ENCODE measurements around the gene INTS2. TPM values are rescaled to one million over a fixed set of nuclear protein-coding genes. Genes with fewer than 3 reads are reported as not detected.
"Not testable (repeated sequence)": the region's sequence is repeated elsewhere in the genome, so short reads cannot be mapped to it uniquely, and the experiment has no call there.

Gene INTS2
- polyA plus RNA-seq, 6 donors from 2014 or later, result 2.4 to 6.1 (median 3.6) TPM; not detected in 1

DNA sequence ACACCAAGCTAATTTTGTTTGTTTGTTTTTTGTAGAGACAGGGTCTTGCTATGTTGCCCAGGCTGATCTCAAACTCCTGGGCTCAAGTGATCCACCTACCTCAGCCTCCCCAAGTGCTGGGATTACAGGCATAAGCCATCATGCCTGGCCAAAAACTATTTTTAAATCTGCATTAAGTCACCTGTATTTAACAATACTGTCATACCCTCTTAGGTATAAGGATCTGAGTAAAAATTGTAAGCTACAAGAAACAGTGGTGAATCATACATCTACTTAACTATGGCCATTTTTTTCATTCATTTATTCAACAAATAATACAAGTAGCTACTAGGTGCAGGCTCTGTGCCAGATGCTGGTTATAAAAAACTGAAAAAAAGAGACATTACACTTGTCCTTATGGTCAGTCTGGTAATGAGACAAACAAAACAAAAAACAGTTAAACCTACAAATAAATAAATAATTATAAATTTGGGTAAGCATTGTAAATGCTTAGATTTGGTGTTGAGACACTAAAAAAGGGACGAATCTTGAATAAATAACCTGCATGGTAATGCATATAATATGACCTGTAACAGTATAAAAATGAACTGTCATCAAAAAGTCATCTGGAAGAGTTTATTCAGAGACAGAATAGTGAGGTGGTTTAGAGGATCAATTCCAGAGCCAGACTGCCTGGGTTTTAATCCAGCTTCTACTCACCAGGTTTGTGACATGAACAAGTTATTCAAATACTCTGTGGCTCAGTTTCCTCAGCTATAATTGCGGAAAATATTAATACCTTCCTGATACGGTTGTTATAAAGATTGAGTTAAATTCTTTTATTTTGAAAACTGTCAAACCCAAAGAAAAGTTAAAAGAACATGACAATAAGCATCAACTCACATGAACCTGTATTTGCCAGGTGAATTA lies 91.3 kb downstream of the INTS2 start:
- Mint-ChIP-seq H3K4me1 (peaks cover 0 to 2% (median 2%) of the 10 kb centered on the region in 3 donors), H3K27ac (peak overlapping the region in 2 of 6 donors; percentile 9 to 41), H3K9me3 (no peaks in the 10 kb centered on the region)

DNA sequence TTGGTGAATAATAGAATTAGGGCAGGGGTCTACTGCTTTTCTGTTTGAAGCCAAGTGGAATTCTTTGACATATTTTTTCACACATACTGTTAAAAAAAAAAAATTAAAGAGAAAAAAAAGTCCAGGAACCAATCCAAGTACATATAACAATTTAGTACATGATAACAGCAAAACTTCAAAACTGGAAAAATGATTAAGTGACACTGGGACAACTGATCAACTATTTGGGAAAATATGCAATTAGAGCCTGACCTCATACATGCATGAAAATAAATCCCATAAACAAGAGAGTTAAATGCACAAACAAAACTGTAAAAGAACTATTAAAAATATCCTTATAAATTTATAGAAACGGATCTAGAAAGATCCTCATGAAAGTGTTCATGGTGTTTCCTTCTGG lies 92.2 kb downstream of the INTS2 start:
- Mint-ChIP-seq H3K4me1 (peaks cover 0 to 2% (median 2%) of the 10 kb centered on the region in 3 donors), H3K36me3 (no peaks in the 10 kb centered on the region), H3K27me3 (no peaks in the 10 kb centered on the region), H3K27ac (no peak overlapping the region), H3K9me3 (no peaks in the 10 kb centered on the region), H3K4me3 (no peak overlapping the region)
- ATAC-seq (ENCODE audit: low read depth in 2 of 2), result no peak
- DNase-seq, result no peak

More for the DNA sequence above, 91.3 kb downstream of the INTS2 start:
- ATAC-seq (ENCODE audit: low read depth in 2 of 2) (no peak), DNase-seq (no peak)
- H3K4me3 Mint-ChIP-seq, result no peak overlapping the region
- H3K27me3 Mint-ChIP-seq, result no peaks in the 10 kb centered on the region
- H3K36me3 Mint-ChIP-seq, result no peaks in the 10 kb centered on the region

DNA sequence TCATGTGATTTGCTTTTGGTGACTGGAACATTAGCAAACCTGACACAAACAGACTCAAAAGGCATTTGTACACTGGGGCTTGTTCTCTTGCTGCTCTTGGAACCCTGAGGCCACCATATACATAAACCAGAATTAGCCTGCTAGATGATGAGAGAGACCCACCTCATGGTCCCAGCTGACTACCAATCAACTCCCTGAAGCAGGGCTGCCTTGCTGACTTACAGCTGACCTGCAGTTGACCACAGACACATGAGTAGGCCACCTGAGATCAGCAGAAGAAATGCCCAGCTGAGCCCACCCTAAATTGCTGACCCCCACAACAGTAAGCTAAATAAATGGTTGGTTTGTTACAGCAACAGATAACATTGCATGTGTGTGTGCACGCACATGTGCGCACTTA lies 93.2 kb downstream of the INTS2 start:
- Mint-ChIP-seq H3K27ac (no peak overlapping the region), H3K9me3 (no peaks in the 10 kb centered on the region), H3K27me3 (no peaks in the 10 kb centered on the region)

DNA sequence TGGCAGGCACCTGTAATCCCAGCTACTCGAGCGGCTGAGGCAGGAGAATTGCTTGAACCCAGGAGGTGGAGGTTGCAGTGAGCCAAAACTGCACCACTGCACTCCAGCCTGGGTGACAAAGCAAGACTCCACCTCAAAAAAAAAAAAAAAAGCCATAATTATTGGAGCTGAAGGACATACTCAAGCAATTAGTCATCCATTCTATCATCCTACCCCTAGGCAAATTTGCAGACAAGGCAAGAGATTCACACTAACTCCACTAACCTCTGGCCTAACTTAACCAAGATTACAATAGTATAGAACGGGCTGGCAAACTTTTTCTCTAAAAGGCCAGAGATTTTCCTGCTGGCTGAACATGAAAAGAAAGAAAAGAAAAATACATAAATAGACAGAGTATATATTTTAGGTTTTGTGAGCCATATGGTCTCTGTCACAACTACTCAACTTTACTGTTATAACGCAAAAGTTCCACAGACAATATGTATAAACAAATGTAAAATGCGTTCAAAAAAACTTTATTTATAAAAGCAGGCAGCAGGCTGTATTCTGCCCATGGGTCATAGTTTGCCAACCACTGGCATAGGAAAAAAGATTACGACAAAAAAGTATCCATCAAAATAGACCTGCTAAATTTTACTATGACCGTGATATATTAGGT lies 94.1 kb downstream of the INTS2 start:
- Mint-ChIP-seq H3K4me1 (peaks cover 0 to 2% (median 2%) of the 10 kb centered on the region in 3 donors), H3K27ac (peak overlapping the region in 1 of 6 donors; percentile 25)
- DNase-seq, result no peak

More for the DNA sequence above, 93.2 kb downstream of the INTS2 start:
- no peaks in the 10 kb centered on the region for H3K36me3 Mint-ChIP-seq
- no peak for ATAC-seq (ENCODE audit: low read depth in 2 of 2)
- no peak for DNase-seq
- H3K4me3 Mint-ChIP-seq, result no peak overlapping the region
- peaks cover 0 to 2% (median 2%) of the 10 kb centered on the region in 3 donors for H3K4me1 Mint-ChIP-seq

DNA sequence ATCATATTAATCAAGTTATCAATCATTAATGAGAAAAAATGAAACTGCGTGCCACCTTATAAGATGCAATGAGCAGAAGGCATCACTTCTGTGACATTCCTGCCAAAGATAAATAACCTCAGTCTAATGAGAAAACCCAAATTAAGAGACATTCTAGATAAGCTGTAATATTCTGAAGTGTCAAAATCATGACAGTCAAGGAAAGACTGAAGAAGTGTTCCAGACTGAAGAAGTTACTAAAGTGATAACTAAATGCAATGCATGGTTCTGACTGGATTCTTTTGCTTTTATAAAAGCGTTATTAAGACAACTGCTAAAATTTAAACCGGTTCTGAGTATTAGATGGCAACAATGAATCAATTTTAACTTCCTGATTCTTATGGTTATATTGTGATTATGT lies 95.3 kb downstream of the INTS2 start:
- Mint-ChIP-seq H3K9me3 (peaks cover 0 to 3% (median 0%) of the 10 kb centered on the region in 7 donors), H3K27me3 (no peaks in the 10 kb centered on the region), H3K27ac (no peak overlapping the region), H3K36me3 (no peaks in the 10 kb centered on the region), H3K4me1 (peaks cover 0 to 2% (median 2%) of the 10 kb centered on the region in 3 donors), H3K4me3 (no peak overlapping the region)
- no peak for DNase-seq
- no peak for ATAC-seq (ENCODE audit: low read depth in 2 of 2)

More for the DNA sequence above, 94.1 kb downstream of the INTS2 start:
- Mint-ChIP-seq H3K36me3 (no peaks in the 10 kb centered on the region), H3K27me3 (no peaks in the 10 kb centered on the region), H3K9me3 (no peaks in the 10 kb centered on the region), H3K4me3 (no peak overlapping the region)
- ATAC-seq (ENCODE audit: low read depth in 2 of 2), result no peak

DNA sequence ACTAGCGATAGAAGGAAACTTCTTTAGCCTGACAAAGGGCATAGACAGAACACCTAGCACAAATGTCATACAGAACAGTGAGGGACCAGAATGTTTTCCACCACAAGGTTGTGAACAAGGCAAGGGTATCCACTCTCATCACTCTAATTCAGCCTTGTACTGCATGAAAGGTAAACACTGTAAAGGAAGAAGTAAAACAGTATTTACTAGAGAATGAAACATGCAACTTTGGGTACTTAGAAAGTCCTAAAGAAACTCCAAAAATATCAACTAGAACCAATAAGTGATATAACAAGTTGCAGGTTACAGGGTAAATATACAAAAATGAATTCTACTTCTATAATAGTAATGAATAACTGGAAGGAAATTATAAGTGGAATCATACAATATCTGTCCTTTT lies 96.7 kb downstream of the INTS2 start:
- Mint-ChIP-seq H3K36me3 (no peaks in the 10 kb centered on the region), H3K27me3 (no peaks in the 10 kb centered on the region), H3K4me1 (peaks cover 0 to 2% (median 0%) of the 10 kb centered on the region in 3 donors), H3K27ac (no peak overlapping the region), H3K9me3 (peaks cover 0 to 5% (median 3%) of the 10 kb centered on the region in 7 donors), H3K4me3 (no peak overlapping the region)
- ATAC-seq (ENCODE audit: low read depth in 2 of 2) (no peak), DNase-seq (no peak)

DNA sequence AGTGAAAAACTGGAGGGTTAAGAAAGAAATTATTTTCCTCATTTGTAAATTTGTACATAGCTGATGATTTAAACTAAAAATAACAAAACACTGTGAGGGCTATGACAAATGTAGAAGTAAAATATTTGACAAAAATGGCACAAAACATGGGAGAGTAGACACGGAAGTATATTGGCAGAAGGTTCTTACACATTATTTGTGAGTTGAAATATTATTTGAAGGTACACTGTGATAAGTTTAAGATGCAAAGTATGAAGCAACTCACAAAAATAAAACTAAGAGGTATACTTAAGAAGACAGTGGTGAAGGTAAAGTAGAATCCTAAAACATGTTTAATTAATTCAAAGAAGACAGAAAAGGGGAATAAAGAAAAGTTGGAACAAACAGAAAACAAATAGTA lies 99.1 kb downstream of the INTS2 start:
- H3K36me3 Mint-ChIP-seq, result no peaks in the 10 kb centered on the region
- H3K27me3 Mint-ChIP-seq, result no peaks in the 10 kb centered on the region
- no peak overlapping the region for H3K4me3 Mint-ChIP-seq
- H3K27ac Mint-ChIP-seq, result no peak overlapping the region
- H3K4me1 Mint-ChIP-seq, result no peaks in the 10 kb centered on the region
- ATAC-seq (ENCODE audit: low read depth in 2 of 2) (no peak), DNase-seq (no peak)
- peaks cover 0 to 5% (median 3%) of the 10 kb centered on the region in 7 donors for H3K9me3 Mint-ChIP-seq

DNA sequence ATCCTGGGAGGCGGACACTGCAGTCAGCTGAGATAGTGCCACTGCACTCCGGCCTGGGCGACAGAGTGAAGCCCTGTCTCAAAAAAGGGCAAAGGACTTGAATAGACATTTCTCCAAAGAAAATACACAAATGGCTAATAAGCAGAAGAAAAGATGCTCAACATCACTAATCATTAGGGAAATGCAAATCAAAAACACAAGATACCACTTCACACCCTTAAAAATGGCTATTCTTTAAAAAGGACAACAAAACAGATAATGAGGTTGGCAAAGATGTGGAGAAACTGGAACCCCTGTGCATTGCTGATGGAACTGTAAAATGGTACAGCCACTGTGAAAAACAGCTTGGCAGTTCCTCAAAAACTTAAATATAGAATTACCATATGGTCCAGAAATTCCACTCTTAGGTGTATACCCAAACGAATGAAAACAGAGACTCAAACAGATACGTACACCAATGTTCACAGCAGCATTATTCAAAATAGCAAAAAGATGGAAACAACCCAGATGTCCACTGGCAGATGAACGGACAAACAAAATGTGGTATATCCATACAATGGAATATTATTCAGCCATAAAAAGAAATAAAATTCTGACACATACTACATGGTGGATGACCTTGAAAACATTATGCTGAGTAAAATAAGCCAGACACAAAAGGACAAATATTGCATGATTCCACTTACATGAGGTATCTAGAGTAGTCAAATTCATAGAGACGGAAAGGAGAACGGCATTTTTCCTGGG lies 100.0 kb downstream of the INTS2 start:
- H3K4me3 Mint-ChIP-seq, result peak overlapping the region in 1 of 8 donors; percentile 15
- ATAC-seq (ENCODE audit: low read depth in 2 of 2), result no peak
- no peaks in the 10 kb centered on the region for H3K4me1 Mint-ChIP-seq
- H3K27ac Mint-ChIP-seq, result no peak overlapping the region
- peaks cover 0 to 5% (median 3%) of the 10 kb centered on the region in 7 donors for H3K9me3 Mint-ChIP-seq
- no peak for DNase-seq
- H3K36me3 Mint-ChIP-seq, result no peaks in the 10 kb centered on the region
- no peaks in the 10 kb centered on the region for H3K27me3 Mint-ChIP-seq

DNA sequence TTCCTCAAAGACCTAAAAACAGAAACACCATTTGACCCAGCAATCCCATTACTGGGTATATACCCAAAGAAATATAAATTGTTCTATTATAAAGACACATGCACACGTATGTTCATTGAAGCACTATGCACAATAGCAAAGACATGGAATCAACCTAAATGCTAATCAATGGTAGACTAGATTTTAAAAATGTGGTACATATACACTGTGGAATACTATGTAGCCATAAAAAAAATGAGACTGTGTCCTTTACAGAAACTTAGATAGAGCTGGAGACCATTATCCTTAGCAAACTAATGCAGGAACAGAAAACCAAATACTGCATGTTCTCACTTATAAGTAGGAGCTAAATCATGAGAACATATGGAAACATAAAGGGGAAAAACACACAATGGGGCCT lies 100.9 kb downstream of the INTS2 start:
- not testable (repeated sequence) for H3K4me1 Mint-ChIP-seq; ATAC-seq (ENCODE audit: low read depth in 2 of 2); H3K9me3 Mint-ChIP-seq; H3K27ac Mint-ChIP-seq; H3K4me3 Mint-ChIP-seq; H3K27me3 Mint-ChIP-seq; DNase-seq; H3K36me3 Mint-ChIP-seq

DNA sequence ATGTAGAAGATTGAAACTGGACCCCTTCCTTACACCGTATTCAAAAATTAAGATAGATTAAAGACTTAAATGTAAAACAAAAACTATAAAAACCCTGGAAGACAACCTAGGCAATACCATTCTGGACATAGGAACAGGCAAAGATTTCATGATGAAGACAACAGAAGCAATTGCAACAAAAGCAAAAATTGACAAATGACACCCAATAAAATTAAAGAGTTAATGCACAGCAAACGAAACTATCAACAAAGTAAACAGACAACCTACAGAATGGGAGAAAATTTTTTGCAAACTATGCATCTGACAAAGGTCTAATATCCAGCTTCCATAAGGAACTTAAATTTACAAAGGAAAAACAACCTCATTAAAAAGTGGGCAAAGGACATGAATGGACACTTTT lies 101.6 kb downstream of the INTS2 start:
- not testable (repeated sequence) for H3K4me1 Mint-ChIP-seq; DNase-seq; ATAC-seq (ENCODE audit: low read depth in 2 of 2); H3K36me3 Mint-ChIP-seq; H3K4me3 Mint-ChIP-seq; H3K27me3 Mint-ChIP-seq
- Mint-ChIP-seq H3K9me3 (peaks cover 2 to 11% (median 3%) of the 10 kb centered on the region in 7 donors), H3K27ac (peak overlapping the region in 1 of 6 donors; percentile 25)

DNA sequence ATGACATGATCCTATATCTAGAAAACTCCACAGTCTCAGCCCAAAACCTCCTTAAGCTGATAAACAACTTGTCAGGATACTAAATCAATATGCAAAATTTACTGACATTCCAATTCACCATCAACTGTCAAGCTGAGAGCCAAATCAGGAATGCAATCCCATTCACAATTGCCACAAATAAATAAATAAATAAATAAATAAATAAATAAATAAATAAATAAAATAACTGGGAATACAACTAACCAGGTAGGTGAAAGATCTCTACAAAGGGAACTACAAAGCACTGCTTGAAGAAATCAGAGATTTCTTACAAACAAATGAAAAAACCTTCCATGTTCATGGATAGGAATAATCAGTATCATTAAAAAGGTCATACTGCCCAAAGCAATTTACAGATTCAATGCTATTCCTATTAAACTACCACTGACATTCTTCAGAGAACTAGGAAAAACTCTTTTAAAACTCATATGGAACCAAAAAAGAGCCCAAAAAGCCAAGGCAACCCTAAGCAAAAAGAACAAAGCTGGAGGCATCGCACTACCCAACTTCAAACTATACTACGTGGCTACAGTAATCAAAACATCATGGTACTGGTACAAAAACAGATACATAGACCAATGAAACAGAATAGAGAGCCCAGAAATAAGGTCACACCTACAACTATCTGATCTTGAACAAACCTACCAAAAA lies 102.2 kb downstream of the INTS2 start:
- no peaks in the 10 kb centered on the region for H3K27me3 Mint-ChIP-seq
- no peak overlapping the region for H3K27ac Mint-ChIP-seq
- H3K4me1 Mint-ChIP-seq, result peaks cover 0 to 2% (median 0%) of the 10 kb centered on the region in 3 donors
- H3K4me3 Mint-ChIP-seq, result no peak overlapping the region
- peaks cover 3 to 15% (median 5%) of the 10 kb centered on the region in 7 donors for H3K9me3 Mint-ChIP-seq
- DNase-seq (no peak), ATAC-seq (ENCODE audit: low read depth in 2 of 2) (no peak)
- no peaks in the 10 kb centered on the region for H3K36me3 Mint-ChIP-seq

DNA sequence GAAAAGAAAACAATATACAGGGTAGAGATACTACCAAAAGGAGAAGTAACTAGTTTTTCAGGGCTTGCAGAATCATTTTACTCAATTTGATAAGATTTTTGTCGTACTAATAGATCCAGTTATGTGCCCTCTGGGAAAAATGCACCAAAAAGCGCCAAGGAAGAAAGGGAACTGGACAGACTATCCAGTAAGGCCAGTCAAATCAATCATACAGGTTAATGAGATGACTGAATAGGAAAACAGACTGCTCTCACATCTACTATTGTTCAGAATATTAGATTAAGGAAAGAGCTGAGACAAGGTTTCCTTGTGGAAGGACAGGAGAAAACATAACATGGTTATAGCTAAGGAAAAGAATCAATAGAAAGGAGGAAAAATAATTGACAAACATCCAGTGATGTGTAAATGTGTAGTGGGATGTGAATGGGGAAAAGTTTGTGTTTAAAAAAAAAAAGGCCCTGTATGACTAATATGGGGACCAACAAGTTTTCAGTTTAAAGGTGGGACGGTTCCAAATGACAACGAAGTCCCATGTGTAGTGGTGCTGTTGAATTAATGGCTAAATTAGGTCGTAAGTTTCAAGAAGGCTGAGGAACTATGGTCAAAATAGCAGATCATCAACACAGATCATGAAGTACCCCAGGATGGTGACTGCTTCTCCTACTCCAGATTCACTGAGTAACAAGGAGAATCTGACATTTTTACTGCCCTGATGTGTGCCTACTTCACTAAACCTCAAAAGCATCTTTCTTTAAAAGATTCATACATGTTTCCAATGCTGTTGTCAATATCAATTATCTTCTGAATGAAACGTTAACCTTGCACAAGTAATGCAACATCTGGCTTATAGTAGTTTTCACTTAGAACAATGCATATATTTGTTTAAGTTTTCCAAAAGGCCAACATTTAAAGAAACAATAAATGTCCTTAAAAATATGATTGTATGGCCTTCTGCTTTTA lies 105.2 kb downstream of the INTS2 start:
- H3K27ac Mint-ChIP-seq, result no peak overlapping the region
- H3K4me3 Mint-ChIP-seq, result no peak overlapping the region
- ATAC-seq (ENCODE audit: low read depth in 2 of 2) (no peak), DNase-seq (no peak)
- H3K27me3 Mint-ChIP-seq, result no peaks in the 10 kb centered on the region
- H3K36me3 Mint-ChIP-seq, result peaks cover 0 to 7% of the 10 kb centered on the region in 2 donors
- peaks cover 0 to 6% (median 0%) of the 10 kb centered on the region in 3 donors for H3K4me1 Mint-ChIP-seq
- peaks cover 0 to 22% (median 10%) of the 10 kb centered on the region in 7 donors for H3K9me3 Mint-ChIP-seq

All from naive B cell (primary cell).